Neural crest cell (in vitro differentiated cells): ENCODE data around the gene PEX3. TPM values are rescaled to one million over a fixed set of nuclear protein-coding genes. Genes with fewer than 3 reads are reported as not detected.

Source experiments
- DNase-seq: peaks from one replicate; pipeline ENCODE4 v3.0.0; 2021; ENCODE audit warnings: low read depth, mixed read lengths, low spot score
- H3K27ac Mint-ChIP-seq: one replicate; pipeline ENCODE4 v1.8.0; 2021; ENCODE audit warnings: mild to moderate bottlenecking, mixed read lengths; ENCODE audit not compliant: unreplicated experiment
- H3K27me3 Mint-ChIP-seq: 2 replicates; pipeline ENCODE4 v1.8.0; 2021; ENCODE audit warnings: low read depth, mild to moderate bottlenecking, mixed read lengths
- H3K36me3 Mint-ChIP-seq: 2 replicates; pipeline ENCODE4 v1.8.0; 2021; ENCODE audit warnings: low read depth, mild to moderate bottlenecking, mixed read lengths
- H3K4me1 Mint-ChIP-seq: 2 replicates; pipeline ENCODE4 v1.8.0; 2021; ENCODE audit warnings: mixed read lengths
- H3K4me3 Mint-ChIP-seq: one replicate; pipeline ENCODE4 v1.8.0; 2021; ENCODE audit warnings: mild to moderate bottlenecking, mixed read lengths
- H3K9me3 Mint-ChIP-seq: 2 replicates; pipeline ENCODE4 v1.8.0; 2021; ENCODE audit warnings: mixed read lengths
- total RNA-seq: library from RNA; stranded (reverse); gene quantifications from 2 replicates; pipeline ENCODE4 v1.2.1, GENCODE V29; 2021
- TF ChIP-seq, protein P1 (sequence below): fragments of 200-600 bp; sonication (generic); conservative IDR thresholded peaks from 2 replicates; pipeline ENCODE4 v1.5.0; 2021; ENCODE audit warnings: antibody characterized with exemption, mild to moderate bottlenecking

PEX3 gene
- total RNA-seq, 1 donor from 2014 or later: 12.6 TPM

DNA sequence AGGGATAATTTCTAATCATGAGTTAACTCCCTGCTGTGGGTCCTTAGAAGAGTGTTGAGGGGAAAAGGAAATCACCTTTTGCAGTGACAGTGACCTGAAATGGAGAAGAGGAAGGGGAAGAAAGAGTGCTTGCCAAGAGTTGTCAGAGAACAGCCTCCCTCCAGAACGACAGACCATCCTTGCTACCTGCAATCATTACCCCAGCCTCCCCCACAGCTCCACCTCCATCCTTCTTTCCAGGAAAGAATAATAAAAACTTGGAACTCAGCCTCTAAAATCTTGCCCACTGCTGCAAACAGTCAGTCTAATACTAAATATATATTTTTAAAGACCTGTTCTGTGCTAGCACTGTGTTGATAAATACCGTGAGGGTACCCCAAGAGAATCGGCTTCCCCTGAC lies 89.6 kb downstream of the PEX3 start:
- Mint-ChIP-seq H3K4me3 (no peak overlapping the region), H3K27me3 (peaks cover 15% of the 10 kb centered on the region), H3K27ac (no peak overlapping the region), H3K4me1 (peaks cover 19% of the 10 kb centered on the region), H3K9me3 (no peaks in the 10 kb centered on the region), H3K36me3 (no peaks in the 10 kb centered on the region)
- DNase-seq: no peak
- TF ChIP-seq, protein P1, sequence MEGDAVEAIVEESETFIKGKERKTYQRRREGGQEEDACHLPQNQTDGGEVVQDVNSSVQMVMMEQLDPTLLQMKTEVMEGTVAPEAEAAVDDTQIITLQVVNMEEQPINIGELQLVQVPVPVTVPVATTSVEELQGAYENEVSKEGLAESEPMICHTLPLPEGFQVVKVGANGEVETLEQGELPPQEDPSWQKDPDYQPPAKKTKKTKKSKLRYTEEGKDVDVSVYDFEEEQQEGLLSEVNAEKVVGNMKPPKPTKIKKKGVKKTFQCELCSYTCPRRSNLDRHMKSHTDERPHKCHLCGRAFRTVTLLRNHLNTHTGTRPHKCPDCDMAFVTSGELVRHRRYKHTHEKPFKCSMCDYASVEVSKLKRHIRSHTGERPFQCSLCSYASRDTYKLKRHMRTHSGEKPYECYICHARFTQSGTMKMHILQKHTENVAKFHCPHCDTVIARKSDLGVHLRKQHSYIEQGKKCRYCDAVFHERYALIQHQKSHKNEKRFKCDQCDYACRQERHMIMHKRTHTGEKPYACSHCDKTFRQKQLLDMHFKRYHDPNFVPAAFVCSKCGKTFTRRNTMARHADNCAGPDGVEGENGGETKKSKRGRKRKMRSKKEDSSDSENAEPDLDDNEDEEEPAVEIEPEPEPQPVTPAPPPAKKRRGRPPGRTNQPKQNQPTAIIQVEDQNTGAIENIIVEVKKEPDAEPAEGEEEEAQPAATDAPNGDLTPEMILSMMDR: no peak

Other genes with a start within 250 kb of the PEX3 start
- gene ADAT2, start 110 bp upstream of the PEX3 start, total RNA-seq: 10.1 and 11.3 TPM in 2 replicates
- gene FUCA2, start 60.9 kb downstream of the PEX3 start, total RNA-seq: 48.9 and 52.3 TPM in 2 replicates
- gene PHACTR2, start 227.2 kb downstream of the PEX3 start, total RNA-seq: 15.1 and 17.9 TPM in 2 replicates